Smooth muscle cell of the umbilical artery (primary cell): Measurements from ENCODE around the gene LPIN2. TPM values are rescaled to one million over a fixed set of nuclear protein-coding genes. Genes with fewer than 3 reads are reported as not detected.

ENCODE experiments used
- total RNA-seq: library from RNA; depleted of rRNA; stranded (reverse); fragments of >200 nt; gene quantifications from 2 replicates; pipeline ENCODE4 v1.2.3, GENCODE V29; 2014

LPIN2 gene
- 33.6 and 44.5 TPM in 2 replicates for total RNA-seq

GRCh38 chr18:3013024-3013804 lies at the start of gene LPIN2:
LPIN2 (minus strand) TSS chr18:3013144; CDS start chr18:2960840, 52,304 bp downstream.

Other genes with a start within 250 kb of the LPIN2 start
- 2.4 and 3.9 TPM in 2 replicates for gene EMILIN2, start 166.1 kb downstream of the LPIN2 start, total RNA-seq
- 2.4 and 3.0 TPM in 2 replicates for gene MYOM1, start 206.8 kb upstream of the LPIN2 start, total RNA-seq
- gene MYL12A, start 234.7 kb upstream of the LPIN2 start, total RNA-seq, result 830 and 922 TPM in 2 replicates
- gene MYL12B, start 249.0 kb upstream of the LPIN2 start, total RNA-seq, result 372 and 376 TPM in 2 replicates